GM18907 (cell line): Measurements from ENCODE around the gene MEF2B.
"Not testable (repeated sequence)": the region's sequence is repeated elsewhere in the genome, so short reads cannot be mapped to it uniquely, and the experiment has no call there.

Experiments used
- ATAC-seq: cut with Tn5 transposase; IDR thresholded peaks from one replicate; pipeline ENCODE4 v1.9.1; 2021; ENCODE audit warnings: mild to moderate bottlenecking, moderate library complexity; ENCODE audit not compliant: unreplicated experiment

The MEF2B gene

GRCh38 chr19:19132912-19133311 lies 37.2 kb downstream of the MEF2B start:
- ATAC-seq = no peak

GRCh38 chr19:19131989-19132388 lies 38.1 kb downstream of the MEF2B start:
- no peak for ATAC-seq

GRCh38 chr19:19126102-19126501 lies 44.0 kb downstream of the MEF2B start:
- ATAC-seq = no peak

GRCh38 chr19:19123386-19123785 lies 46.7 kb downstream of the MEF2B start:
- no peak for ATAC-seq

- no peak for ATAC-seq
Measured at GRCh38 chr19:19122902-19123301, 47.2 kb downstream of the MEF2B start.

GRCh38 chr19:19121371-19121770 lies 48.7 kb downstream of the MEF2B start:
- no peak for ATAC-seq

GRCh38 chr19:19120308-19121231 lies 49.5 kb downstream of the MEF2B start:
- no peak for ATAC-seq

- ATAC-seq = no peak
Measured at GRCh38 chr19:19119325-19120237, 50.5 kb downstream of the MEF2B start.

GRCh38 chr19:19115954-19116353 lies 54.1 kb downstream of the MEF2B start:
- ATAC-seq = no peak

- ATAC-seq = no peak
Measured at GRCh38 chr19:19113040-19113626, 56.9 kb downstream of the MEF2B start.

GRCh38 chr19:19111967-19112580 lies 58.0 kb downstream of the MEF2B start:
- ATAC-seq = no peak

- no peak for ATAC-seq
Measured at GRCh38 chr19:19111136-19111835, 58.8 kb downstream of the MEF2B start.

GRCh38 chr19:19110410-19111135 lies 59.5 kb downstream of the MEF2B start:
- no peak for ATAC-seq

- no peak for ATAC-seq
Measured at GRCh38 chr19:19109601-19110000, 60.5 kb downstream of the MEF2B start.

- ATAC-seq = no peak
Measured at GRCh38 chr19:19107654-19108053, 62.4 kb downstream of the MEF2B start.

GRCh38 chr19:19106938-19107337 lies 63.1 kb downstream of the MEF2B start:
- ATAC-seq = not testable (repeated sequence)

GRCh38 chr19:19106056-19106551 lies 64.0 kb downstream of the MEF2B start:
- no peak for ATAC-seq

- ATAC-seq = no peak
Measured at GRCh38 chr19:19105365-19106055, 64.6 kb downstream of the MEF2B start.

GRCh38 chr19:19103167-19103566 lies 66.9 kb downstream of the MEF2B start:
- no peak for ATAC-seq
